Sciatic nerve (tissue), 2 donors: ENCODE measurements around the gene TRIM17. TPM values are rescaled to one million over a fixed set of nuclear protein-coding genes. Genes with fewer than 3 reads are reported as not detected.

Experiments
- ATAC-seq: fragments of 200-7000 bp; cut with Tn5 transposase; one replicate; pipeline ENCODE4 v1.9.1; 2020; ENCODE audit warnings: mild to moderate bottlenecking, moderate library complexity
- DNase-seq: peaks from one replicate; pipeline ENCODE4 v3.0.0-alpha.2; 2020; ENCODE audit warnings: low spot score
- intact Hi-C: fragments of 100-400 bp; cut with DNase I; formaldehyde crosslinking; loops from one replicate; pipeline ENCODE4 v1.14.2; 2022
- total RNA-seq: library from RNA; stranded (reverse); fragmentation: NEBNext Ultra II Directional; extraction: Animal tissue kit (Norgen Biotek cat#: 25700); gene quantifications from one replicate; pipeline ENCODE4 v1.2.1, GENCODE V29; 2021
- donor health status: DM: no; HTN: no; CAD: no.
- donor health status: DM: no; HTN: no; CAD: no.

Gene TRIM17
- total RNA-seq, 1 donor from 2014 or later = 1.2 TPM

DNA sequence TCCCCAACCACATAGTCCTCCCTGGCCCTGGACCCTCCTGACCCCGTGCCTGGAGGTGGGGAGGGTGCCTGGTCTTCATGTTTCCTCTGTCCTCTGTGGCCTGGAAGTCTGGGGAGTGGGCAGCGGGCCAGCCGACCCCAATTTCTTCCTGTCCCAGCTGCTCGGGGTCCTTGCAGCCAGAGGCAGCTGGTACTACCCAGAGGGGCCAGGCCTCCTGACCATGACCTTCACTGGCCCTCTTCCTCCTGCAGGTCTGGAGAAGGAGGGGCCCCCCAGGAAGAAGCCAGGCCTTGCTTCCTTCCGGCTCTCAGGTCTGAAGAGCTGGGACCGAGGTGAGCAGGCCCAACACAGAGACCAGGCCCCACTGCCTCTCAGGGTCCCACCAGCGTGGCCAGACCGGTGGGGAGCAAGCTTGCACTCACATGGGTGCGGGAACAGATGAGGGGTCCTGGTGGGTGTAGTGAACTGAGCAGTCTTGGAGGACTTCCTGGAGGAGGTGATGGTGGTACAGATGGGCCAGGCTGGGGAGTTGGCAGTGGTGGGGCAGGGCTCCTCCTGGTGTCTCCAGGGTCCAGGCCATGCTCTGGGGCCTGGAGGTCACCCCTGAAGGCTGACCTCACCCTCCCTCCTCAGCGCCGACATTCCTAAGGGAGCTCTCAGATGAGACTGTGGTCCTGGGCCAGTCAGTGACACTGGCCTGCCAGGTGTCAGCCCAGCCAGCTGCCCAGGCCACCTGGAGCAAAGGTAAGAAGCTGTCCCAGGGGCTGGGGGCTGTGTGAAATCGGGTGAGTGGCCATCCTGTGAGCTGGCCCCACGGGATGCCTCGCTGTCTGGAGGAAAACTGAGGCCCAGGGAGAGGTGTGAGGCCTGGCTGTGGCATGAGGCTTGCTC, 42.7 kb downstream of the TRIM17 start:
- intact Hi-C loops = no loop called here
- no peak for ATAC-seq
- DNase-seq = peak; percentile 64

GRCh38 chr1:228373004-228373680, 43.5 kb downstream of the TRIM17 start:
- ATAC-seq (no peak), DNase-seq (no peak)
- intact Hi-C loops = no loop called here

- intact Hi-C loops = no loop called here
- ATAC-seq (no peak), DNase-seq (peak; percentile 68)
Observed at GRCh38 chr1:228372183-228373003, 44.3 kb downstream of the TRIM17 start.

- intact Hi-C loops = no loop called here
- ATAC-seq (no peak), DNase-seq (peak; percentile 62)
Observed at GRCh38 chr1:228371741-228372182, 44.9 kb downstream of the TRIM17 start.

DNA sequence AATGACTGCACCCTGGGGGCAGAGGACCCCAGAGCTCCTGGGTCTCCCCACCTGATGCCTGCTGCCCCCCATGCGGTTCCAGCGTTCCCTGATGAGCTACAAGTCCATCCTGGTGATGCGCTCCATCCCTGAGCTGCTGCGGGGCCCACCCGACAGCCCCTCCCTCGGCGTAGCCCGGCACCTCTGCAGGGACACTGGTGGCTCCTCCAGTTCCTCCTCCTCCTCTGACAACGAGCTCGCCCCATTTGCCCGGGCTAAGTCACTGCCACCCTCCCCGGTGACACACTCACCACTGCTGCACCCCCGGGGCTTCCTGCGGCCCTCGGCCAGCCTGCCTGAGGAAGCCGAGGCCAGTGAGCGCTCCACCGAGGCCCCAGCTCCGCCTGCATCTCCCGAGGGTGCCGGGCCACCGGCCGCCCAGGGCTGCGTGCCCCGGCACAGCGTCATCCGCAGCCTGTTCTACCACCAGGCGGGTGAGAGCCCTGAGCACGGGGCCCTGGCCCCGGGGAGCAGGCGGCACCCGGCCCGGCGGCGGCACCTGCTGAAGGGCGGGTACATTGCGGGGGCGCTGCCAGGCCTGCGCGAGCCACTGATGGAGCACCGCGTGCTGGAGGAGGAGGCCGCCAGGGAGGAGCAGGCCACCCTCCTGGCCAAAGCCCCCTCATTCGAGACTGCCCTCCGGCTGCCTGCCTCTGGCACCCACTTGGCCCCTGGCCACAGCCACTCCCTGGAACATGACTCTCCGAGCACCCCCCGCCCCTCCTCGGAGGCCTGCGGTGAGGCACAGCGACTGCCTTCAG, 45.5 kb downstream of the TRIM17 start:
- DNase-seq (peak; percentile 58), ATAC-seq (no peak)
- intact Hi-C loops = no loop called here

DNA sequence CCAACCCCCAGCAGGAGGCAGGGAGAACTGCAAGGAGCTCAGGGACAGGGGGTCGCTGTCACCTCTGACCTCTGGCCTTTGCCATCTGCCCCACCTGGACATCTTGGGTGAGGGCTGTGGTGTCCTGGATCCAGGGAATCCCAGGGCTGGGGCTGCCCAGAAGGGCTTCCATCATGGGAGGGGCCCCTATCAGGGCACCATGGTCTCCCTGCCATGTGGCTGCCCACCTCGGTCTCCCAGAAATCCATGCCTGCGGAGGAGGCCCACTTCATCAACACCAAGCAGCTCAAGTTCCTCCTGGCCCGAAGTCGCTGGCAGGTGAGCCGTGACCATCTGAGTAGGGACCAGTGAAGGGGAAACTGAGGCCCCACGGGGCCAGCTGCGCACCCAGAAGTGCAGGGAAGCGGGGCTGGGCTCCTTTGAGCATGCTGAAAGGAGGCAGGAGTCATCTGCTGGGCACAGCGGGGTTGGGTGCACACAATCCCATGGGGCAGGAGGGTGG, 46.2 kb downstream of the TRIM17 start:
- DNase-seq = peak; percentile 61
- intact Hi-C loops = no loop called here
- ATAC-seq = no peak

DNA sequence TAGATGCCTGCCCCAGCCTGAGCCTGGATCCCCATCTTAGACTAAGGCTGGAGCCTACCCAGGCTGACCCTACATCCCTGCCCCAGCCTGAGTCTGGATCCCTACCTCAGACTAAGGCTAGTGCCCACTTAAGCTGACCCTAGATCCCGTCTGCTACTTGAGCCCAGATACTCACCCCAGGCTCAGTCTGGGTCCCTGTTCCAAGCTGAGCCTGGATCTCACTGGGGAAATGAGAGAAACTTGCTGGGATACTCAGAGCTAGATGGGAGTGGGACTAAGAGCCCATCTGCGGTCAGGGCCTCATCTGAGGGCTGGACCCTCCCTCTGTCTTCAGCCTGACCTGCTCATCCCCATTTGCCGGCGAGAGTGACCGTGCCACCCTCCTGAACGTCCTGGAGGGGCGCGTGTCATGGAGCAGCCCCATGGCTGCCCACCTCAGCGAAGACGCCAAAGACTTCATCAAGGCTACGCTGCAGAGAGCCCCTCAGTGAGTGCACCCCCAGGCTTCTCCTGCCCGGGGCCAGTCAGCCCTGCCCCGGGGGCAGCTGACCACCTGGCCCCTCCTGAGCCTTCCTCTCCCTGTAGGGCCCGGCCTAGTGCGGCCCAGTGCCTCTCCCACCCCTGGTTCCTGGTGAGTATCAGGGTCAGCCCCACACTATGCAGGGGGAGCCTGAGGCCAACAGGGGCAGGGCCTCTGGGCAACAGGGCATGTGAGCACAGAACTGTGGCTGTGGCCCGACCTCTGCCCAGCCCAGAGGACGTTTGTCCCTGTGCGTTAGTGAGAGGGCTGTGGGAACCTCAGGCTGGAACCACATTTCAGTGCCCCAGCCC, 46.8 kb downstream of the TRIM17 start:
- ATAC-seq (no peak), DNase-seq (peak; percentile 51)
- intact Hi-C loops = no loop called here

GRCh38 chr1:228368801-228369607, 47.7 kb downstream of the TRIM17 start:
- ATAC-seq (no peak), DNase-seq (peak; percentile 54)
- intact Hi-C loops = no loop called here

DNA sequence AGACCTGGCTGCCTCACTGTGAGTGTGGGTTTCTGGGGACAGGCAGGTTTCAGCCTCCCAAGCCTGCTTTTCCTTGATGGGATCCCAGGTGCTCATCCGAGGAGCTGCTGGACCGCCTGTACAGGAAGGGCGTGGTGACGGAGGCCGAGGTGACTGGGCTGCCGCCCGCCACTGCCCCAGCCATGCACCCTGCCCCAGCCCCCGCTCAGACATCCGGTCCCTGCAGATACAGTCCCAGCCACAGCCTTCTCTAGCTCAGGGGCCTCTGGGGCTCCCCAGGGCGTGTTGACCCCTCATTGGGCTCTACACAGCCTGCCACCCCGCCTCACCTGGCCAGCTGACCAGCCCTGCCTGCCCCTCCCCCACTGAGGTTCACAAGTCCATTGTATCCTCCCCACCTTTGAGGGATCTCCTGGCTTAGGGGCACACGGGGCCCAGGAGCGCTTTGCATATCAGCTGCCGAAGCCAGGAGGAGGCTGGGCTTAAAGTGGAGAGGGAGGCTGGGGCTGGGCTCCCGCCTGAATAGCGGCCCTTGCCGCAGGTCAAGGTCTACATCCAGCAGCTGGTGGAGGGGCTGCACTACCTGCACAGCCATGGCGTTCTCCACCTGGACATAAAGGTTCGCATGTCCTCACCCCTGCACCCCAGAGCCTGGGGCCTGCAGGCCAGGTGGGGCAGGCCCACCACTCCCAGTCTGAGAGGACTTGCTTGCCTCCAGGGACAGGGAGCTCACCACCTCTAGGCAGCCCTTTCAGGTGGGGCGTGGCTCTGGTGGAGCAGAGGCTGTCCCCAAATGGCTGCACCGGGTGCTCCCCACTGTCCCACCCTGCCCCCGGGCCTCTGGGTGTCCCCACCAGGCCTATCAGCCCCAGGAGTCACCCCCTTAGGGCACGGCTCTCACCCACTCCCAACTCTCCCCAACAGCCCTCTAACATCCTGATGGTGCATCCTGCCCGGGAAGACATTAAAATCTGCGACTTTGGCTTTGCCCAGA, 48.6 kb downstream of the TRIM17 start:
- peak; percentile 58 for DNase-seq
- intact Hi-C loops = no loop called here
- ATAC-seq = no peak

- DNase-seq = peak; percentile 60
- ATAC-seq = peak; percentile 30
- intact Hi-C loops = no loop called here
Observed at GRCh38 chr1:228366866-228367741, 49.6 kb downstream of the TRIM17 start.

DNA sequence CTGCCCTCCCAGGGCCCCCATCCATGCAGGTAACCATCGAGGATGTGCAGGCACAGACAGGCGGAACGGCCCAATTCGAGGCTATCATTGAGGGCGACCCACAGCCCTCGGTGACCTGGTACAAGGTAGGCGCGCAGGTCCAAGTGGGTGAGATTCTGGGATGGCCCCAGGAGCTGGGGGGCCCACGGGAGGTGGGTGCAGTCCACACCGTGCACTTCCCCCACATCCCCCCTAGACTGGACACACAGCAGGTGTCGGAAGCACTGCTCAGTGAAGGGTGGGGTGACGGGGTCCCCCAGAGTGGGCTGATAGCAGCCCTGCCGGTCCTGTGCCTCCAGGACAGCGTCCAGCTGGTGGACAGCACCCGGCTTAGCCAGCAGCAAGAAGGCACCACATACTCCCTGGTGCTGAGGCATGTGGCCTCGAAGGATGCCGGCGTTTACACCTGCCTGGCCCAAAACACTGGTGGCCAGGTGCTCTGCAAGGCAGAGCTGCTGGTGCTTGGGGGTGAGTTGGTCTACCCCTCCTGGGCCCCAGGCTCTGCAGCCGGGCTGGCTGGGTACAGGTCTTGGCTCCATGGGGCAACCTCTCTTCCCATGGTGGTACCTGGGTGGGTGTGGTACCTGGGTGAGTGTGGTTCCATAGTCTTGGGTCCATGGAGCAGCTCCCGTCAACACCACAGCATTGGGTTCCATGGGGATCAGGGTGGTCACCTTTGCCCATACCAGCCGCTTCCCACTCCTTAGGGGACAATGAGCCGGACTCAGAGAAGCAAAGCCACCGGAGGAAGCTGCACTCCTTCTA, 50.4 kb downstream of the TRIM17 start:
- intact Hi-C loops = no loop called here
- no peak for DNase-seq
- ATAC-seq = no peak

- peak; percentile 51 for DNase-seq
Observed at GRCh38 chr1:228365271-228366061, 51.2 kb downstream of the TRIM17 start.

DNA sequence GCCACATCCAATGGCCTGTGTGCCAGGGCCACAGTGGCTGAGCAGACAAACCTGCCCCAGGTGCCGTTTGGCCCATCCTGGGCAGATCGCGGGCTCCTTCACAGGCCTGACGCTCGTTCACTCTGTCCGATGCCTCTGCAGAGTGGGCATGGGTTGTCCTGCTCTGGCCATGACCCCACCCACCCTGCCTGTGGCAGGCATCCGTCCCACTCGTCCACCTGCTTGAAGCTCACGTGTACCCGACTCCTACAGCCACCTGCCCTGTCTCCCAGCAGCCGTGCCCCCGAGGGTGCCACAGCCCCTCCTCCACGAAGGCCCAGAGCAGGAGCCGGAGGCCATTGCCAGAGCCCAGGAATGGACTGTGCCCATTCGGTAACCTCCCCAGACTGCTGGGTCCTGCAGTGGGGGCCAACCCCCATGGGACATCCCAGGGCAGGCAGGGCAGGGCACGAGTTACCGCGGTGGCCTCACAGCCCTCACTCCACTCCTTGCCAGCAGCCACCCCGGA, 51.9 kb downstream of the TRIM17 start:
- DNase-seq = peak; percentile 51
- ATAC-seq = no peak
- intact Hi-C loops = no loop called here

More at GRCh38 chr1:228365271-228366061, 51.2 kb downstream of the TRIM17 start:
- intact Hi-C loops = no loop called here
- no peak for ATAC-seq
